HG03520 (cell line): ENCODE data around the gene ATG9B.
"Not testable (repeated sequence)": the region's sequence is repeated elsewhere in the genome, so short reads cannot be mapped to it uniquely, and the experiment has no call there.

ENCODE experiments used
- ATAC-seq: cut with Tn5 transposase; IDR thresholded peaks from one replicate; pipeline ENCODE4 v1.9.1; 2021; ENCODE audit warnings: mild to moderate bottlenecking, moderate library complexity; ENCODE audit not compliant: unreplicated experiment

ATG9B gene

GRCh38 chr7:151017370-151017952 is 6.8 kb downstream of the ATG9B start:
- ATAC-seq, result no peak

- no peak for ATAC-seq
Observed at GRCh38 chr7:151016942-151017341, 7.4 kb downstream of the ATG9B start.

GRCh38 chr7:151016505-151016904 is 7.8 kb downstream of the ATG9B start:
- no peak for ATAC-seq

GRCh38 chr7:151015967-151016366 is 8.3 kb downstream of the ATG9B start:
- no peak for ATAC-seq

GRCh38 chr7:151014950-151015349 is 9.3 kb downstream of the ATG9B start:
- ATAC-seq, result no peak

- ATAC-seq, result no peak
Observed at GRCh38 chr7:151013733-151014497, 10.4 kb downstream of the ATG9B start.

GRCh38 chr7:151013356-151013732 is 10.9 kb downstream of the ATG9B start:
- no peak for ATAC-seq

- no peak for ATAC-seq
Observed at GRCh38 chr7:151012911-151013347, 11.4 kb downstream of the ATG9B start.

- no peak for ATAC-seq
Observed at GRCh38 chr7:151012031-151012692, 12.1 kb downstream of the ATG9B start.

- ATAC-seq, result not testable (repeated sequence)
Observed at GRCh38 chr7:151011616-151012015, 12.7 kb downstream of the ATG9B start.

GRCh38 chr7:151011097-151011409 is 13.2 kb downstream of the ATG9B start:
- no peak for ATAC-seq

GRCh38 chr7:151010307-151011096 is 13.8 kb downstream of the ATG9B start:
- no peak for ATAC-seq

- ATAC-seq, result no peak
Observed at GRCh38 chr7:151010037-151010306, 14.3 kb downstream of the ATG9B start.

GRCh38 chr7:151009327-151010036 is 14.8 kb downstream of the ATG9B start:
- ATAC-seq, result no peak

GRCh38 chr7:151008511-151009323 is 15.6 kb downstream of the ATG9B start:
- ATAC-seq, result no peak

- ATAC-seq, result no peak
Observed at GRCh38 chr7:151008143-151008510, 16.2 kb downstream of the ATG9B start.

GRCh38 chr7:151007469-151007898 is 16.8 kb downstream of the ATG9B start:
- no peak for ATAC-seq

GRCh38 chr7:151006590-151007300 is 17.5 kb downstream of the ATG9B start:
- ATAC-seq, result no peak

GRCh38 chr7:151005566-151005965 is 18.7 kb downstream of the ATG9B start:
- no peak for ATAC-seq

- no peak for ATAC-seq
Observed at GRCh38 chr7:151003572-151003971, 20.7 kb downstream of the ATG9B start.
